Measurements from ENCODE around the gene NDRG4. TPM values are rescaled to one million over a fixed set of nuclear protein-coding genes. Genes with fewer than 3 reads are reported as not detected.

NDRG4 gene
- total RNA-seq = 11.1 and 28.1 TPM in 2 replicates

GRCh38 chr16:58499615-58500351, at the start of gene NDRG4:
Gene NDRG4 (plus strand): TSS chr16:58500143. CDS start chr16:58500249, 106 bp downstream.

GRCh38 chr16:58515125-58515870, 15.4 kb downstream of the NDRG4 start, which contains the start of gene SETD6:
Gene SETD6 (plus strand): TSS chr16:58515517. CDS start chr16:58515538, 21 bp downstream.

Small RNAs within 50 kb of the gene (small RNA-seq; reads per million reads assigned to genes)
- not detected for gene RNU6-103P
- 431 reads per million, percentile 99 among the genes with 10 or more reads in this experiment for gene SNORA46
- not detected for gene SNORA50A

Other genes starting within 250 kb of the NDRG4 start
- gene PRSS54, start 205.1 kb upstream of the NDRG4 start, total RNA-seq = not detected in 2 replicates
- 15.5 and 15.7 TPM in 2 replicates for gene GINS3, start 107.7 kb upstream of the NDRG4 start, total RNA-seq
- gene SETD6, start 15.4 kb downstream of the NDRG4 start, total RNA-seq = 11.1 and 12.4 TPM in 2 replicates
- gene CNOT1, start 129.7 kb downstream of the NDRG4 start, total RNA-seq = 198 and 225 TPM in 2 replicates
- 24.1 and 30.4 TPM in 2 replicates for gene SLC38A7, start 184.6 kb downstream of the NDRG4 start, total RNA-seq
- 102 and 144 TPM in 2 replicates for gene GOT2, start 234.2 kb downstream of the NDRG4 start, total RNA-seq